ENCODE data around the gene CHURC1. TPM values are rescaled to one million over a fixed set of nuclear protein-coding genes. Genes with fewer than 3 reads are reported as not detected.

The CHURC1 gene
- total and polyA plus RNA-seq, 4 donors = 18.8 to 174 (median 34.6) TPM

DNA sequence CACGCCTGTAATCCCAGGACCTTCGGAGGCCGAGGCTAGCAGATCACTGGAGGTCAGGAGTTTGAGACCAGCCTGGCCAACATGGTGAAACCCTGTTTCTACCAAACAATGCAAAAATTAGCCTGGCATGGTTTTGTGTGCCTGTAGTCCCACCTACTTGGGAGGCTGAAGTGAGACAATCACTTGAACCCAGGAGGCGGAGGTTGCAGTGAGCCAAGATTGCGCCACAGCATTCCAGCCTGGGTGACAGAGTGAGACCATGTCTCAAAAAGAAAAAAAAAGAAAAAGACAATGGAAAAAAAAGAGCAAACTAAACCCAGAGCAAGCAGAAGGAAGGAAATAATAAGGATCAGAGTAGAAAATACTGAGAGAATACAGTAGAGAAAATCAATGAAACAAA, 5.4 kb downstream of the CHURC1 start:
- no peak for DNase-seq (ENCODE audit: low spot score)
- H3K36me3 ChIP-seq (ENCODE audit: control insufficient read depth in 4 of 4, insufficient read depth in 3 of 4, low read depth in 1 of 4, low read length in 3 of 4) = peaks cover 0 to 11% (median 2%) of the 10 kb centered on the region in 4 donors
- H3K27me3 ChIP-seq (ENCODE audit: control insufficient read depth in 4 of 4, insufficient read depth in 4 of 4, low read length in 3 of 4) = no peaks in the 10 kb centered on the region
- no peak overlapping the region for H3K9ac ChIP-seq (ENCODE audit: low read depth in 1 of 2, low read length in 2 of 2)
- H3K27ac ChIP-seq (ENCODE audit: low read depth in 1 of 2, low read length in 2 of 2) = no peak overlapping the region
- WGBS = 80% methylated on average over 5 of the region's 5 CpGs
- TF ChIP-seq, protein P1, sequence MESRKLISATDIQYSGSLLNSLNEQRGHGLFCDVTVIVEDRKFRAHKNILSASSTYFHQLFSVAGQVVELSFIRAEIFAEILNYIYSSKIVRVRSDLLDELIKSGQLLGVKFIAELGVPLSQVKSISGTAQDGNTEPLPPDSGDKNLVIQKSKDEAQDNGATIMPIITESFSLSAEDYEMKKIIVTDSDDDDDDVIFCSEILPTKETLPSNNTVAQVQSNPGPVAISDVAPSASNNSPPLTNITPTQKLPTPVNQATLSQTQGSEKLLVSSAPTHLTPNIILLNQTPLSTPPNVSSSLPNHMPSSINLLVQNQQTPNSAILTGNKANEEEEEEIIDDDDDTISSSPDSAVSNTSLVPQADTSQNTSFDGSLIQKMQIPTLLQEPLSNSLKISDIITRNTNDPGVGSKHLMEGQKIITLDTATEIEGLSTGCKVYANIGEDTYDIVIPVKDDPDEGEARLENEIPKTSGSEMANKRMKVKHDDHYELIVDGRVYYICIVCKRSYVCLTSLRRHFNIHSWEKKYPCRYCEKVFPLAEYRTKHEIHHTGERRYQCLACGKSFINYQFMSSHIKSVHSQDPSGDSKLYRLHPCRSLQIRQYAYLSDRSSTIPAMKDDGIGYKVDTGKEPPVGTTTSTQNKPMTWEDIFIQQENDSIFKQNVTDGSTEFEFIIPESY (IDR thresholded peaks at IDR 0.05) = no peak
- no peak for TF ChIP-seq FOXA2 (IDR thresholded peaks at IDR 0.05)
- TF ChIP-seq GABPA (IDR thresholded peaks at IDR 0.05 in 1 of 2, conservative IDR thresholded peaks at IDR 0.05 in 1 of 2) = no peak
- no peak for TF ChIP-seq SP1 (IDR thresholded peaks at IDR 0.05)
- TF ChIP-seq TAF1 (conservative IDR thresholded peaks at IDR 0.05) = no peak
- TF ChIP-seq FOXA1 (IDR thresholded peaks at IDR 0.05) = no peak
- TF ChIP-seq YY1 (IDR thresholded peaks at IDR 0.05) = no peak
- no peak for TF ChIP-seq JUND (IDR thresholded peaks at IDR 0.05)
- TF ChIP-seq HNF4A (conservative IDR thresholded peaks at IDR 0.05) = no peak
- no peak for TF ChIP-seq RAD21 (IDR thresholded peaks at IDR 0.05)
- no peak for TF ChIP-seq RXRA (IDR thresholded peaks at IDR 0.05)
- TF ChIP-seq, protein P2, sequence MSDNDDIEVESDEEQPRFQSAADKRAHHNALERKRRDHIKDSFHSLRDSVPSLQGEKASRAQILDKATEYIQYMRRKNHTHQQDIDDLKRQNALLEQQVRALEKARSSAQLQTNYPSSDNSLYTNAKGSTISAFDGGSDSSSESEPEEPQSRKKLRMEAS (IDR thresholded peaks at IDR 0.05) = no peak
- no peak for TF ChIP-seq HNF4G (IDR thresholded peaks at IDR 0.05)
- TF ChIP-seq, protein P3, sequence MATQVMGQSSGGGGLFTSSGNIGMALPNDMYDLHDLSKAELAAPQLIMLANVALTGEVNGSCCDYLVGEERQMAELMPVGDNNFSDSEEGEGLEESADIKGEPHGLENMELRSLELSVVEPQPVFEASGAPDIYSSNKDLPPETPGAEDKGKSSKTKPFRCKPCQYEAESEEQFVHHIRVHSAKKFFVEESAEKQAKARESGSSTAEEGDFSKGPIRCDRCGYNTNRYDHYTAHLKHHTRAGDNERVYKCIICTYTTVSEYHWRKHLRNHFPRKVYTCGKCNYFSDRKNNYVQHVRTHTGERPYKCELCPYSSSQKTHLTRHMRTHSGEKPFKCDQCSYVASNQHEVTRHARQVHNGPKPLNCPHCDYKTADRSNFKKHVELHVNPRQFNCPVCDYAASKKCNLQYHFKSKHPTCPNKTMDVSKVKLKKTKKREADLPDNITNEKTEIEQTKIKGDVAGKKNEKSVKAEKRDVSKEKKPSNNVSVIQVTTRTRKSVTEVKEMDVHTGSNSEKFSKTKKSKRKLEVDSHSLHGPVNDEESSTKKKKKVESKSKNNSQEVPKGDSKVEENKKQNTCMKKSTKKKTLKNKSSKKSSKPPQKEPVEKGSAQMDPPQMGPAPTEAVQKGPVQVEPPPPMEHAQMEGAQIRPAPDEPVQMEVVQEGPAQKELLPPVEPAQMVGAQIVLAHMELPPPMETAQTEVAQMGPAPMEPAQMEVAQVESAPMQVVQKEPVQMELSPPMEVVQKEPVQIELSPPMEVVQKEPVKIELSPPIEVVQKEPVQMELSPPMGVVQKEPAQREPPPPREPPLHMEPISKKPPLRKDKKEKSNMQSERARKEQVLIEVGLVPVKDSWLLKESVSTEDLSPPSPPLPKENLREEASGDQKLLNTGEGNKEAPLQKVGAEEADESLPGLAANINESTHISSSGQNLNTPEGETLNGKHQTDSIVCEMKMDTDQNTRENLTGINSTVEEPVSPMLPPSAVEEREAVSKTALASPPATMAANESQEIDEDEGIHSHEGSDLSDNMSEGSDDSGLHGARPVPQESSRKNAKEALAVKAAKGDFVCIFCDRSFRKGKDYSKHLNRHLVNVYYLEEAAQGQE (IDR thresholded peaks at IDR 0.05) = no peak
- TF ChIP-seq NR2F2 (IDR thresholded peaks at IDR 0.05) = no peak
- TF ChIP-seq, protein P4, sequence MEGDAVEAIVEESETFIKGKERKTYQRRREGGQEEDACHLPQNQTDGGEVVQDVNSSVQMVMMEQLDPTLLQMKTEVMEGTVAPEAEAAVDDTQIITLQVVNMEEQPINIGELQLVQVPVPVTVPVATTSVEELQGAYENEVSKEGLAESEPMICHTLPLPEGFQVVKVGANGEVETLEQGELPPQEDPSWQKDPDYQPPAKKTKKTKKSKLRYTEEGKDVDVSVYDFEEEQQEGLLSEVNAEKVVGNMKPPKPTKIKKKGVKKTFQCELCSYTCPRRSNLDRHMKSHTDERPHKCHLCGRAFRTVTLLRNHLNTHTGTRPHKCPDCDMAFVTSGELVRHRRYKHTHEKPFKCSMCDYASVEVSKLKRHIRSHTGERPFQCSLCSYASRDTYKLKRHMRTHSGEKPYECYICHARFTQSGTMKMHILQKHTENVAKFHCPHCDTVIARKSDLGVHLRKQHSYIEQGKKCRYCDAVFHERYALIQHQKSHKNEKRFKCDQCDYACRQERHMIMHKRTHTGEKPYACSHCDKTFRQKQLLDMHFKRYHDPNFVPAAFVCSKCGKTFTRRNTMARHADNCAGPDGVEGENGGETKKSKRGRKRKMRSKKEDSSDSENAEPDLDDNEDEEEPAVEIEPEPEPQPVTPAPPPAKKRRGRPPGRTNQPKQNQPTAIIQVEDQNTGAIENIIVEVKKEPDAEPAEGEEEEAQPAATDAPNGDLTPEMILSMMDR (IDR thresholded peaks at IDR 0.05; ENCODE audit: low read depth, low read length, missing input control) = no peak
- TF ChIP-seq EGR1 (IDR thresholded peaks at IDR 0.05; ENCODE audit: low read depth in 2 of 2) = no peak
- TF ChIP-seq, protein P5, sequence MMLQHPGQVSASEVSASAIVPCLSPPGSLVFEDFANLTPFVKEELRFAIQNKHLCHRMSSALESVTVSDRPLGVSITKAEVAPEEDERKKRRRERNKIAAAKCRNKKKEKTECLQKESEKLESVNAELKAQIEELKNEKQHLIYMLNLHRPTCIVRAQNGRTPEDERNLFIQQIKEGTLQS (IDR thresholded peaks at IDR 0.05) = no peak
- H3K4me1 ChIP-seq (ENCODE audit: control insufficient read depth in 4 of 4, insufficient read depth in 4 of 4, low read length in 3 of 4) = peaks cover 11 to 25% (median 12%) of the 10 kb centered on the region in 4 donors
- H3K4me3 ChIP-seq (ENCODE audit: low read depth in 1 of 3, low read length in 3 of 3) = no peak overlapping the region
- H3K9me3 ChIP-seq (ENCODE audit: control insufficient read depth in 4 of 4, low read length in 3 of 4) = no peaks in the 10 kb centered on the region
